Cardiac fibroblast (primary cell): ENCODE measurements around the gene STX18.

Experiments used
- DNase-seq, 2 donors: peaks; one replicate each; pipeline versions ENCODE4 v3.0.0 to v3.0.0-alpha.2; 2010; ENCODE audit warnings: low read depth in 2 of 2
- H3K4me3 ChIP-seq, 2 donors: replicated peaks in 1 of 2; 1 replicate in 1 of 2; 2 replicates in 1 of 2; pipeline ENCODE4 v1.5.1; 2011; ENCODE audit warnings: low read depth in 2 of 2, low read length in 2 of 2, mild to moderate bottlenecking in 2 of 2, moderate library complexity in 1 of 2
- TF ChIP-seq, protein P1 (sequence below): IDR thresholded peaks from one replicate; pipeline ENCODE4 v1.5.1; 2011; ENCODE audit warnings: low read depth, mild to moderate bottlenecking, low read length, inconsistent platforms

The STX18 gene

DNA sequence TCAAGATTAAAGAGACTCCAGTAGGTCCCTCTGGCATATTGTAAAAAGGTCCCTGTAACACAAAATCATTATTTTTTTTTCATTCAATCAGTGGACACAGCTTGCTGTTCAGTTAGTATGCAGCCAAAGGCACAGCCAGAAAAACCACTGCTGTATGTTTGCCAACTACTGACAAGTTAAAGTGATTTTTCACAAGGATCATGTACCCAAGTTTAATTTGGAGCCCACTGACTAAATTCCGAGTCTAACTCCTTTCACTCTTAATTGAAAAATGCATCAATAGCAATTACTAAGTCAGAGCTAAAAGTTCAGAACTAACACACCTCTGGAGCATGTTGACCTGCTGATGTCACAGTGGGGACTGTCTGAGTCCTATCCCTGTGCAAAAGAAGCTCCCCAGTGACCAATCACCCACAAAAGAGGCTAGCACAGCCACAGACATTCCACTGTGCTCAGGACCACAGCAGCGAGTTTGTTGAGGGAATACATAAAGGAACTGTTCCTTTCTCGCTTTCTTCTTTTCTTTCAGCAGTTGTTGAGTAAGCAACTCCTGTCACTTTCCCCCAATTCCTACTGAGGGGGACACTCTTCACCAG lies 60.4 kb downstream of the STX18 start:
- TF ChIP-seq, protein P1, sequence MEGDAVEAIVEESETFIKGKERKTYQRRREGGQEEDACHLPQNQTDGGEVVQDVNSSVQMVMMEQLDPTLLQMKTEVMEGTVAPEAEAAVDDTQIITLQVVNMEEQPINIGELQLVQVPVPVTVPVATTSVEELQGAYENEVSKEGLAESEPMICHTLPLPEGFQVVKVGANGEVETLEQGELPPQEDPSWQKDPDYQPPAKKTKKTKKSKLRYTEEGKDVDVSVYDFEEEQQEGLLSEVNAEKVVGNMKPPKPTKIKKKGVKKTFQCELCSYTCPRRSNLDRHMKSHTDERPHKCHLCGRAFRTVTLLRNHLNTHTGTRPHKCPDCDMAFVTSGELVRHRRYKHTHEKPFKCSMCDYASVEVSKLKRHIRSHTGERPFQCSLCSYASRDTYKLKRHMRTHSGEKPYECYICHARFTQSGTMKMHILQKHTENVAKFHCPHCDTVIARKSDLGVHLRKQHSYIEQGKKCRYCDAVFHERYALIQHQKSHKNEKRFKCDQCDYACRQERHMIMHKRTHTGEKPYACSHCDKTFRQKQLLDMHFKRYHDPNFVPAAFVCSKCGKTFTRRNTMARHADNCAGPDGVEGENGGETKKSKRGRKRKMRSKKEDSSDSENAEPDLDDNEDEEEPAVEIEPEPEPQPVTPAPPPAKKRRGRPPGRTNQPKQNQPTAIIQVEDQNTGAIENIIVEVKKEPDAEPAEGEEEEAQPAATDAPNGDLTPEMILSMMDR = no peak
- DNase-seq = no peak
- H3K4me3 ChIP-seq = no peak overlapping the region

DNA sequence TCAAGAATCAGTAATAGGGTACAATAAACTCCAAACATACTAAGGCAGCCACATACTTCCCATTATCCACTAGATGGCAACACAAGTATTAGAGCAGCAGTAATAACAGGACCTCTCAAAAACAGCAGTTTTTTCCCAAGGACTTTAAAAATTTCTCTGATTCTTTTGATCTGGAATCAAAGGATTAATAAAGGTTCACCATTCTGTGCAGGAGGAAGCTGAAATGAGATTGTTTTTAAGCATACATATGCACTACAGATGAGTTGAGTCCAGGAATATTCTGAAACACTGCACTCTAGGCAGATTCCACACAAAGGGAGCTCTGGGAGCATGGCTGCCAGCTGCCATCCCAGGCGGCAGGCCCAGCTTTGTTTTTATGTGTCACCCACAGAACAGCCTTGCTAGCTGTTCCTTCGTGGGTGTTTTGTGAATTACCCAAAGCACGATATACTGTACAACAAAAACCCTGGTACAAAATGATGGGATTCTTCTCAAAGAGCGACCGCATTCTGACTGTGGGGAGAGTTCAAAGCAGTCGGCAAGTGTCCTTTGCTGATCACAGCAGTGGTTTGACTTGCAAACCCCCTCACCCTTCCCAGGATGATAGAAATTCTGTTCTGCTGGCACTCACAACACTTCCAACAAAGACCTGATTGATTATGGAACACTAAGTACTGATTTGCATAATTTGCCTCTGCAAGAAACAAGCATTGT lies 61.0 kb downstream of the STX18 start:
- no peak overlapping the region for H3K4me3 ChIP-seq
- TF ChIP-seq, protein P1 = peak; percentile 54
- DNase-seq = peak; percentile 37

DNA sequence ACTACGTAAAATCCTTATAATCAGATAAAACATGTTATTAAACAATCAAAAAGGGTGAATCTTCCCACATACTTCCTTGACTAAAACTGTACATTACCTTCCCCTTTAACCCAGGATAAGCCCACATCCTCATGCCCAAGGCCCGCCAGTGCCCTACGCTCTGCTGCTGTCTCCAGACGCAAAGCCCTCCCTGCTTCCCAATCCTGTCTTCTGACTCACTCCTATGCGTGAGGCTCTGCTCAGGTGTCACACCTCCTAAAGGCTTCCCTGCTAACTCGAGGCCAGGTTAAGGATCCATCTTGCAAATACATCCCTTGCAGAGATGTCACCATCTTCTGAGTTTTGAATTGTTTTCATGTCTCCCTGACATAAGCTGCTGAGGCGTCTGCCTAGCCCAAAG lies 61.6 kb downstream of the STX18 start:
- TF ChIP-seq, protein P1 = no peak
- no peak overlapping the region for H3K4me3 ChIP-seq
- DNase-seq = no peak

DNA sequence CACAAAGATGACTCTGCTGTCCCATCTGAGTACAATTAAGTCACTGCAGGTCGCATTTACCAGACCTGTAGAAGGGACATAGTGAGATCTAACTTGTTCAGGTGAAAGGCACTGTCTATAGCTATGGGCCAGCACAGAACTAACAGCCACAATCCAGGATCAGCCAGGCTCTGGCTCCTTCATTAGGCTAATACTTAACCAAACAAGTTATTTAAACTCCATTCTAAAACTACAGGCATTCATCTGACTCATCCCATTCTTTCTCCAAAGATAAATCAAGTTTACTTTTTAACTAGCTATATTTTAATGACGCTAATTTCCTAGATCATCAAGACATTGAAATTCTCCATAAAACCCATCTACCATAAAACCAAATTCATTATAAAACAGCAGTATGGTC lies 62.5 kb downstream of the STX18 start:
- no peak for DNase-seq
- H3K4me3 ChIP-seq = no peak overlapping the region
- TF ChIP-seq, protein P1 = no peak

DNA sequence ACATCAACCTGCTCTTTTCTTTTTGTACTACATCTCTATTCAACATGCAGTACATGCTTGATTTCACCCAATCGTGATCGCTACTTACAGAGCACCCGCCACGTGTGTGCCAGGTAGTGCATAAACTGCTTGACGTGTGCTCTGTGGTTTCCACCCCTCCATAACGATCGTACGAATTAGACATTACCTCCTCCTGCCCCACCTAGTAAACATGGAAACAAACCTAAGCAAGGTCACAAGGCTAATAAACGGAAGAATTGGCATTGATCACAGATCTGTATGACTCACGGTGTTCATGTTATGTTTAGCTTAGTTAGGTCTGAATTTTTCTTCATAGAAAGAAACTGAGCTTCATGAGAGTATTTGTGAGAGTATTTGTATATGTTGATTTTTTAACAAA lies 64.1 kb downstream of the STX18 start:
- no peak overlapping the region for H3K4me3 ChIP-seq
- TF ChIP-seq, protein P1 = no peak
- no peak for DNase-seq

DNA sequence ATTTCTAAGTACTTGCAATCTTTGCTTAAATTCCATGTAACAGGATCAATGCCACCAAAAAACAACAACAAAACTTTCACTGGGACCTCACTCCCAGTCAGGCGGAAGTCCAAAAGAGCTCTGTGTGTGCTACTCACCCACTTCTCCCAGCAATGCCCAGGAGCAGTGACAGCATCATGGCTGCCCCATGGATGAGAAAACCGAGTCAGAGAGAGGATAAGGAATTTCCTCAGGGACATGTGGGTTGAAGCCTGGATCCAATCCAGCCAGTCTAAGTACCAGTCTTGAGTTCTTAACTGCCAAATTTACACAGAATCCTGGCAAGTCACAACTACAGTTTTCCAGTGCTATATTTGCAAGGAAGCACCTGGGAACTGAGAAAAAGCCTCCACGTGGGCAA lies 64.5 kb downstream of the STX18 start:
- H3K4me3 ChIP-seq = no peak overlapping the region
- TF ChIP-seq, protein P1 = no peak
- peak; percentile 15 to 59 for DNase-seq
